Tibial nerve (tissue), 4 donors: ENCODE results near the gene CACHD1. TPM values are rescaled to one million over a fixed set of nuclear protein-coding genes. Genes with fewer than 3 reads are reported as not detected.

Experiments used
- DNase-seq, 2 donors: peaks; one replicate each; pipeline ENCODE4 v3.0.0-alpha.2; 2019; ENCODE audit warnings: low spot score in 2 of 2
- H3K27ac ChIP-seq, 4 donors: fragments of 200-600 bp; sonication (generic) in 3 of 4; one replicate each; pipeline ENCODE4 v1.5.1; 2017 to 2019; ENCODE audit warnings: mild to moderate bottlenecking in 1 of 4
- H3K27me3 ChIP-seq, 2 donors: fragments of 200-600 bp; sonication (generic) in 1 of 2; one replicate each; pipeline versions ENCODE4 v1.5.1 to v1.6.0; 2017 to 2019
- H3K36me3 ChIP-seq, 3 donors: fragments of 200-600 bp; sonication (generic); one replicate each; pipeline ENCODE4 v1.5.1; 2018 to 2019
- H3K4me1 ChIP-seq, 4 donors: fragments of 200-600 bp; sonication (generic) in 3 of 4; one replicate each; pipeline ENCODE4 v1.5.1; 2017 to 2019
- H3K4me3 ChIP-seq, 4 donors: fragments of 200-600 bp; sonication (generic) in 3 of 4; one replicate each; pipeline ENCODE4 v1.5.1; 2017 to 2019; ENCODE audit warnings: mild to moderate bottlenecking in 1 of 4, moderate library complexity in 1 of 4
- H3K9me3 ChIP-seq, 4 donors: fragments of 200-600 bp; sonication (generic) in 3 of 4; one replicate each; pipeline ENCODE4 v1.5.1; 2017 to 2019
- CTCF ChIP-seq, 5 experiments: fragments of 200-600 bp in 3 of 5; fragments of 450-650 bp in 2 of 5; sonication (generic) in 3 of 5; IDR thresholded peaks; one replicate each; pipeline ENCODE4 v1.5.1; 2016 to 2019; ENCODE audit warnings: antibody characterized with exemption in 5 of 5, mild to moderate bottlenecking in 3 of 5, moderate library complexity in 2 of 5
- EP300 ChIP-seq, 2 donors: sonication (generic); formaldehyde crosslinking; IDR thresholded peaks; one replicate each; pipeline ENCODE4 v1.6.1; 2017; ENCODE audit warnings: antibody characterized with exemption in 2 of 2, mild to moderate bottlenecking in 1 of 2
- POLR2A ChIP-seq, 2 donors: fragments of 450-650 bp; IDR thresholded peaks; one replicate each; pipeline ENCODE4 v1.6.1; 2017; ENCODE audit warnings: antibody characterized with exemption in 2 of 2, mild to moderate bottlenecking in 2 of 2, moderate library complexity in 2 of 2
- WGBS, 2 donors: methylation state at CpG; one replicate each; pipeline ENCODE4 v1.1.5; 2018; 5-methylcytosine and 5-hydroxymethylcytosine counted together
- total RNA-seq, 4 donors: library from RNA; depleted of rRNA; stranded (reverse); fragments of >200 nt; gene quantifications; one replicate each; pipeline ENCODE4 v1.1.0, GENCODE V29; 2016

The CACHD1 gene
- total RNA-seq, 4 donors from 2014 or later, result 7.4 to 15.9 (median 10.0) TPM

GRCh38 chr1:64482720-64483119 is 12.8 kb downstream of the CACHD1 start:
- DNase-seq, result no peak
- Histone ChIP-seq H3K4me1 (peaks cover 0 to 10% (median 0%) of the 10 kb centered on the region in 4 donors), H3K27me3 (no peaks in the 10 kb centered on the region), H3K27ac (no peak overlapping the region), H3K4me3 (no peak overlapping the region), H3K36me3 (no peaks in the 10 kb centered on the region), H3K9me3 (no peaks in the 10 kb centered on the region)
- WGBS, 2 donors, result 91 to 95% methylated on average over 1 of the region's 1 CpG
- TF ChIP-seq POLR2A (IDR thresholded peaks at IDR 0.05) (no peak), CTCF (IDR thresholded peaks at IDR 0.05) (no peak), EP300 (IDR thresholded peaks at IDR 0.05) (no peak)

GRCh38 chr1:64483731-64484414 is 13.9 kb downstream of the CACHD1 start:
- no peak overlapping the region for H3K4me3 ChIP-seq
- H3K27me3 ChIP-seq, result no peaks in the 10 kb centered on the region
- 90 to 92% methylated on average over 7 of the region's 7 CpGs for WGBS, 2 donors
- H3K9me3 ChIP-seq, result no peaks in the 10 kb centered on the region
- H3K27ac ChIP-seq, result no peak overlapping the region
- H3K36me3 ChIP-seq, result no peaks in the 10 kb centered on the region
- peaks cover 0 to 10% (median 0%) of the 10 kb centered on the region in 4 donors for H3K4me1 ChIP-seq
- TF ChIP-seq EP300 (IDR thresholded peaks at IDR 0.05) (no peak), POLR2A (IDR thresholded peaks at IDR 0.05) (no peak), CTCF (IDR thresholded peaks at IDR 0.05) (no peak)
- DNase-seq, result no peak

- TF ChIP-seq EP300 (IDR thresholded peaks at IDR 0.05) (no peak), CTCF (IDR thresholded peaks at IDR 0.05) (no peak), POLR2A (IDR thresholded peaks at IDR 0.05) (no peak)
- no peak overlapping the region for H3K27ac ChIP-seq
- 50 to 54% methylated on average over 3 of the region's 3 CpGs for WGBS, 2 donors
Observed at GRCh38 chr1:64484651-64485050, 14.7 kb downstream of the CACHD1 start.

GRCh38 chr1:64486193-64486592 is 16.3 kb downstream of the CACHD1 start:
- H3K36me3 ChIP-seq, result no peaks in the 10 kb centered on the region
- H3K4me1 ChIP-seq, result peaks cover 0 to 10% (median 2%) of the 10 kb centered on the region in 4 donors
- WGBS, 2 donors, result 81 to 82% methylated on average over 7 of the region's 7 CpGs
- H3K4me3 ChIP-seq, result no peak overlapping the region
- no peak overlapping the region for H3K27ac ChIP-seq
- no peaks in the 10 kb centered on the region for H3K9me3 ChIP-seq
- H3K27me3 ChIP-seq, result peaks cover 0 to 18% of the 10 kb centered on the region in 2 donors
- DNase-seq, result no peak
- no peak for TF ChIP-seq POLR2A (IDR thresholded peaks at IDR 0.05)
- no peak for TF ChIP-seq EP300 (IDR thresholded peaks at IDR 0.05)
- TF ChIP-seq CTCF (IDR thresholded peaks at IDR 0.05), result no peak

More at GRCh38 chr1:64484651-64485050, 14.7 kb downstream of the CACHD1 start:
- no peak overlapping the region for H3K4me3 ChIP-seq
- DNase-seq, result no peak
- H3K4me1 ChIP-seq, result peaks cover 0 to 10% (median 0%) of the 10 kb centered on the region in 4 donors
- no peaks in the 10 kb centered on the region for H3K9me3 ChIP-seq
- peaks cover 0 to 5% of the 10 kb centered on the region in 2 donors for H3K27me3 ChIP-seq
- H3K36me3 ChIP-seq, result no peaks in the 10 kb centered on the region

- Histone ChIP-seq H3K4me1 (peaks cover 0 to 10% (median 2%) of the 10 kb centered on the region in 4 donors), H3K27me3 (peaks cover 0 to 18% of the 10 kb centered on the region in 2 donors), H3K4me3 (no peak overlapping the region), H3K27ac (no peak overlapping the region), H3K36me3 (no peaks in the 10 kb centered on the region), H3K9me3 (no peaks in the 10 kb centered on the region)
- no peak for TF ChIP-seq CTCF (IDR thresholded peaks at IDR 0.05)
- TF ChIP-seq EP300 (IDR thresholded peaks at IDR 0.05), result no peak
- no peak for TF ChIP-seq POLR2A (IDR thresholded peaks at IDR 0.05)
- no peak for DNase-seq
- 98 to 100% methylated on average over 1 of the region's 1 CpG for WGBS, 2 donors
Observed at GRCh38 chr1:64487061-64487460, 17.1 kb downstream of the CACHD1 start.
